ENCODE data around the gene TIMM22.
"Not testable (repeated sequence)": the region's sequence is repeated elsewhere in the genome, so short reads cannot be mapped to it uniquely, and the experiment has no call there.

The TIMM22 gene

DNA sequence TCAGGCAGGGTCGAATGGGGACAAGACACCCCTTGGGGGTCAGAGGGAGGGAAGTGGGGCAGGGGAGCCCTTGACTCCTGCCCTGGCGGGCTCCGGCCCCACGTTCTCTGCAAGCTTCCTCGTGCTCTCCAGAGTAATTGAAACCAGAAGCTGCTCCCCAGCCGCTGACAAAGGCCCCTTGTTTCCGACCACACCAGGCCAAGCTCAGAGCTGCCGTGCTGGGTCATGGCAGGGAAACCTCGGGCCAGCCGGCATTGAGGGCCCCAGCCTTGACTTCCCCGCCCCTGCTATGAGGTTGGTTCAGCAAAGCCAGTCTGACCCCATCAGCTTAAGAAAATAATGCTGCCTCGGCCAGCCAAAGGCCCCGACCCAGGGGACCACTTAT is 43.3 kb downstream of the TIMM22 start:
- no peak for DNase-seq

DNA sequence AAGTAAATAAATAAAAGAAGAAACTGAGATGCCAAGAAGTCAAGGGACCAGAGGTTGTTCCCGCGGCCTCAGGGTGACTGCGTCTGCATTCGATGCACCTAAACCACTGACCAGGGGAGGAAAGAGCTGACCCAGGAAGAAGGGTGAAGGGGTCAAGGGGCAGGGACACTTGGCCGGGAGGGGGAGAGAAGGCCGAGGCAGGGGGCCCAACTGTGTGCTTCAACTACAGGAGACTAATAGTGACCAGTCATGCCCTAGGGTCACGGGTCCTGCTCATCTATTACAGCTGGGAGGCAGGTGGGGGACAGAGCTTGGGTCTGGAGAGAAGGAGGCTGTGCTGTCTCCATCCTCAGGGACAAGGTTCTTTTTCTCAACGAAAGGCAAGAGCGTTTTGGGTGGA is 44.8 kb downstream of the TIMM22 start:
- no peak for DNase-seq

DNA sequence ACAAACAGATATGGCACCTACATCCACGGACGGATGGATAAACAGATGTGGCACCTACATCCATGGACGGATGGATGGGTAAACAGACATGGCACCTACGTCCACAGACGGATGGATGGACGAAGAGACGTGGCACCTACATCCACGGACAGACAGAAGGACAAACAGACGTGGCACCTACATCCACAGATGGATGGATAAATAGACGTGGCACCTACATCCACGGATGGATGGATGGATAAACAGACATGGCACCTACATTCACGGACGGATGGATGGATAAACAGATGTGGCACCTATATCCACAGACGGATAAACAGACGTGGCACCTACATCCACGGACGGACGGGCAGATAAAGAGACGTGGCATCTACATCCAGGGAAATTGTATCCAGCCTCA is 45.6 kb downstream of the TIMM22 start:
- no peak for DNase-seq

DNA sequence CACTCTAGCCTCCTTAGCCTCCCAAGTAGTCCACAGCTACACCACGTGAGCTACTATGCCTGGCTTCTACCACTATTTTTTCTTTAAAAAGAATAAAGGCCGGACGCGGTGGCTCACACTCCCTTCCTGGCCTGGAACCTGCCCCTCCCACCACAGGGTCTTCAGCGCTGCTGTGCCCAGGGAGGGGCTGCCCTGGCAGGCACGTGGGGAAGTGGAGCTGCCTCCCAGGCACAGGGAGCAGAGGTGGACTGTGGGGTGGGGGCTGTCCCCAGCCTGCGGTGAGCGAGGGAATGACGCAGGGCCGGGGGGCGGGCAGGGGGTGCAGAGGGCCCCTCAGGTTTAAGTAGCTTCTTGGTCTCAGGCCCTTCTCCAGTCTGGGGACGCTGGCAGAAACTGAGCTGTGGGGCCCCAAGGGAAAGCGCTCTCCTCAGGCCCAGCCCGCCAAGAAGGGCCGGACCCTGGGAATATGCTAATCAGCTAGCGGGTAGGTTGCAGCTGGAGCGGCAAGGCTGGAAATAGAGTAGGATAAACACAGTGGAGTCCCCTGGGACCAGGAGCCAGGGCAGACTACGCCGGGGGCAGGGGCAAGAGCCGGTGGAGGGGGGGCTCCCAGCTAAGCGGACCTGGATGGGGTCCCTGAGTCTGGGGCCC is 46.8 kb downstream of the TIMM22 start:
- DNase-seq: no peak

DNA sequence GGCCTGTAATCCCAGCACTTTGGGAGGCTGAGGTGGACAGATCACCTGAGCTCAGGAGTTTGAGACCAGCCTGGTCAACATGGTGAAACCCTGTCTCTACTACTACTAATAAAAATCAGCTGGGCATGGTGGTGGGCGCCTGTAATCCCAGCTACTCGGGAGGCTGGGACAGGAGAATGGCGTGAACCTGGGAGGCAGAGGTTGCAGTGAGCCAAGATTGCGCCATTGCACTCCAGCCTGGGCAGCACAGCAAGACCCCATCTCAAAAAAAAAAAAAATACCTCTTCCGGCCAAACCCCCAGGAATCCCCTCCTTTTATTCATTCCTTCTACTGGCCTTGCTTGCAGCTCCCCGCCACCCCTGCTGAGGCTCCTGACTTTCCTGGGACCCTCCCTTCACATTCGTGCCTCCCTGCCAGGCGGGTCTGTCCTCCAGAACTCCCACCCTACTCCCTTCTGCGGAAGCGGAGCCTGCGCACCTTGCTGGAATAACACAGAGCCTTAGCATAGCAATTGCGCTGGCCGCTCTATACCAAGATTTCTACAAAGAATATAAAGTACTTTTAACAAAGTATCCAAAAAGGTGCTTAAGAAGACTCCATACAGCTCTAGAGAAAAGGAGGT is 47.6 kb downstream of the TIMM22 start:
- DNase-seq: not testable (repeated sequence)

DNA sequence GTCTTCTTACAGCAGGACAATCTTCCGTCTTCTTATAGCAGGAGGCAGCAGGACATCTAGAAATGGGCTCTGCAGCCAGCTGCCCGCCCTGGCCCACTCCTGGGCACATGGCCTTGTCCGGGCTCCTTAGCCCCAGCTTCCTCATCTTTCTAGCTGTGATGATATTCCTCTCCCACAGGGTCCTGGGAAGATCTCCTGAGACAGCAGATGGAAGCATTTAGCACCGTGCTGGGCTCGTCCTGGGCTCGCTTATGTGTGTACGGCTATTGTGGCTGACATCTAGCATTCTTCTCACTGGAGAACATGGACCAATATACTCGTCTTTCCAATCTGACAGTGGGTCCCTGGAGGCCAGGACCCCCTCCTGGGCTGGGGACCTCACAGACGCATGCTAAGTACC is 48.5 kb downstream of the TIMM22 start:
- DNase-seq: no peak

DNA sequence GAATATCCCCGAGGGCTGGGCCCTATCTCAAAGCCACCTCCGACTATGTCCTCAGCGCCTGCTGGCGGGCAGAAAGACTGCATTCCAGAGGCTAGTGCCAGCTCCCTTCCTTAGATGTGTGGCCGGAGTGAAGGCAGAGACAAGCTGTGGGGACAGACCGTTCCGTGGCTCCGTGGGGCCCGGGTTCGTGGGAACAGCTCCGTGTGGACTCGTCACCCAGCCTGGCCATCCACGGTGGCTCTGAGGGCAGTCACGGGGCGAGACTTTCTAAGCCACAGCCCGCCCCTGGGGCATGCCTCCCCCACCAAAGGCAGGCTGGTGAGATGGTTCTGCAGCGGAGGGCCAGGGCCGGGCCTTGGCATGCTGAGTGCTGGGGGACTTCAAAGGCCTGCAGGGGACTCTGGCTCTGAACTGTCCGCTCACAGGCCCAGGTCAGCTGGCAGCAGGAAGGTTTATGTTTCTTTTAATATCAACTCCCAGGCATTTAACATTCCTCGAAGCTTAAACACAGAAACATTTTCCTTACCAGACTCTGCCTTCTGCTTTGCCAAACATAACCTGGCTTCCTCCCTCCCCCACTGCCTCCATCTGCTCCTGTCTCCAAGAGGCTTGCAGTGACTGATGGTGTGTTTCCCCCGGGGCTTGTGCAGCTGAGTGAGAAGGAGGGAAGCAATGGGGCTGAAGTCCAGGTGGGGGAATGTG is 50.4 kb downstream of the TIMM22 start:
- DNase-seq: no peak

DNA sequence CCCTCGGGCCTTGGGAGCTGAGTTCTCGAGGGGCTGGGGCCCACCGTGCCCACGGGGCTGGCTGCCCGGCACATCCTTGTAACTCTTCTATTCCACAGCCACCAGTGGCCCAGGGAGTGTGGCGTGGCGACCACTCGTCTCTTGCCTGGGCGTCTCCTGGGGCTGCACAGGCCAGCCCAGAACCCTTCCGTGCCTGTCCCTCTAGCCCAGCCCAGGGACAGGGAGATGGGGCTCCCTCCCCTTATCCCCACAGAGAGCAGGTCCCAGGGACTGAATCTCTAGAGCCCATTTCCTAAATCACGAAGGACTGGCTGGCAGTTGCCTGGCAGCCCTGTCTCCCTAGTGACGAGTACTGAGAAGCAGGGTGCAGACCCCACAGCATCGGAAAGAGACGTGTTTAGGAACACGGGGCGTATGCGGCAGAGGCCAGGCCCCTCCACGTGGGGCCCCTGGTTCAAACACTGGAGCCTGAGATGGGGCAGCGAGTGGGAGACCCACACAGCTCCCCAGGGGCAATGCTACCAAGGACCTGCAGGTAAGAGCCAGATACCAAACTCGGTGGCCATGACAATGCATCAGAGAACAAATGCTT is 51.0 kb downstream of the TIMM22 start:
- no peak for DNase-seq

DNA sequence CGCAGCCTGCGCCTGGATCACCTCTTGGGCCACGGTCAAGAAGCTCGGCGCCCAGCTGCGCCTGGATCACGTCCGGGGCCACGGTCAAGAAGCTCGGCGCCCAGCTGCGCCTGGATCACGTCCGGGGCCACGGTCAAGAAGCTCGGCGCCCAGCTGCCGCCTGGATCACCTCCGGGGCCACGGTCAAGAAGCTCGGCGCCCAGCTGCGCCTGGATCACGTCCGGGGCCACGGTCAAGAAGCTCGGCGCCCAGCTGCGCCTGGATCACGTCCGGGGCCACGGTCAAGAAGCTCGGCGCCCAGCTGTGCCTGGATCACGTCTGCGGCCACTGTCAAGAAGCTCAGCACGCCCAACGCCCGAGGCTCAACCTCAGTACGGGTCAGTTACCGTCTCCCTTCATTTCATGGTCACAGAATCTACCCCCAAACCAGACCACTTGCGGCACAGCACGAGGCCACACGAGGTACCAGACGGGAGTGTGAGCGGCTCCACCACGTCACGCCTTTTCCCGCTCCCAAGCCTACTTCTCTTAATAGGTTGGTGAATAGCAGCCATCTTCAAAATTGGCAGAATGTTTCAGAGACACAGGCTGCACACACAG is 51.7 kb downstream of the TIMM22 start:
- DNase-seq: not testable (repeated sequence)

DNA sequence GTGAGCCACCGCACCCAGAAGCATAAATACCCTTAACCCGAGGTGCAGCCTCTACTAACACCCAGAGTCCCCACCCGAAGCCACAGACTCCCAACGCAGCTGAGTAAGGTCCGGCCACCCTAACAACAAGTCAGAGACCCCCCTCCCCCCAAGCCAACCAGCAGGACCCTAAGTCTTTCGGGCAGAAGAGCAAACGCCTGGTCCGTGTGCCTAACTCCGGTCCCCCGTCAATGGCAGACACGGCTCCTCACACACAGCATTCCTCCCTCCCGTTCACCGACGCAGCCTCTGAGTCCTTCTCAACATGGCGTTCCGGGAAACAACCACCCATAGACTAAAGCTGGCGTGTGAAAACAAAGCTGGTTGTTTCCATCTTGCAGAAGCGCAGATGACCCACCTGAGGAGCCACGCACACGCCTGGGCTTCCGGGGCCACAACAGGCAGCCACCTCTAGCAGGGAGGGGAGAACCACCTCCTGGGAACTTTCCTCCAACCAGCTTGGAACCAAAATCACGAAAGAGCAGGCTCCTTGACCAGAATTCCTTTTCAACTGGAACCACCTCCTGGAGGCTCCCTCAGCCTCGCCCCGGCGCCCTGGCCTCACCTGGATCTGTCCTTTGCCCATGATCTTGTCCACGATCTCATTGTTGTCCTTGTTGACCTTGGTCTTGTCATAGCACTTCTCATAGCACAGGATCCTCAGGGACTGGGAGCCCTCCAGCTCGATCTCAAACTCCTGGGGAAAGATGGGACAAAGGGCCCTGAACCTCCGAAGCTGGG is 52.7 kb downstream of the TIMM22 start:
- no peak for DNase-seq

DNA sequence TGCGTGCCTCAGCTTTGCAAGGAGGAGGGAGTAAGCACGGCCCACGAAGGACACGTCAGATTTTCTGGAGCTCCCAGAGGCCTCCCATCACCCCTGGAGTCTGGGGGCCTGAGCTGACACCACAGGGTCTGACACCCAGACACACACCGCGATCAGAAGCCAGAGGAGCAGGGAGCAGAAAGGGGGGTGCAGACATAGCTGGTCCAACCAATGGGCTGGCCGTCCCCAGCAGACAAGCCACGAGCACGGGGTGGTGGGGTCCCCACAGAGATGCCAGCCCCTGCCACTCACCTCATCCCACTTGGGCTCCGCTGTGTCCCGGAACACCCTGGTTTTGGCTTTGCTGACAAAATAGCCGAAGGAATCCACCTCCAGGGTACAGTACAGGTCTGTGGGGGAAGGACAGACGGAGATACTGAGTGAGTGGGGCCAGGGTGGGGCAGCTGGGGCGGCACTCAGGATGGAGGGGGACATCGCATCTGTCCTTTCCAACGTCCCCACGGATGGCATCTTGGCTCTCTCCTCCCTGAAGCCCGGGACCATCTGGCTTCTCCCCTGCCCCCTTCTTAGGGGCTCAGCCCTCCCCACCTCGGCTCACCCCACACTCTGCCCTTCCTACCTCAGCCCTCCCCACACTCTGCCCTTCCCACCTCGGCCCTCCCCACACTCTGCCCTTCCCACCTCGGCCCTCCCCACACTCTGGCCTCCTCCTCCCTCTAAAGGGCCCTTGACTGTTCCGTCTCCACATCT is 53.5 kb downstream of the TIMM22 start:
- DNase-seq: no peak

DNA sequence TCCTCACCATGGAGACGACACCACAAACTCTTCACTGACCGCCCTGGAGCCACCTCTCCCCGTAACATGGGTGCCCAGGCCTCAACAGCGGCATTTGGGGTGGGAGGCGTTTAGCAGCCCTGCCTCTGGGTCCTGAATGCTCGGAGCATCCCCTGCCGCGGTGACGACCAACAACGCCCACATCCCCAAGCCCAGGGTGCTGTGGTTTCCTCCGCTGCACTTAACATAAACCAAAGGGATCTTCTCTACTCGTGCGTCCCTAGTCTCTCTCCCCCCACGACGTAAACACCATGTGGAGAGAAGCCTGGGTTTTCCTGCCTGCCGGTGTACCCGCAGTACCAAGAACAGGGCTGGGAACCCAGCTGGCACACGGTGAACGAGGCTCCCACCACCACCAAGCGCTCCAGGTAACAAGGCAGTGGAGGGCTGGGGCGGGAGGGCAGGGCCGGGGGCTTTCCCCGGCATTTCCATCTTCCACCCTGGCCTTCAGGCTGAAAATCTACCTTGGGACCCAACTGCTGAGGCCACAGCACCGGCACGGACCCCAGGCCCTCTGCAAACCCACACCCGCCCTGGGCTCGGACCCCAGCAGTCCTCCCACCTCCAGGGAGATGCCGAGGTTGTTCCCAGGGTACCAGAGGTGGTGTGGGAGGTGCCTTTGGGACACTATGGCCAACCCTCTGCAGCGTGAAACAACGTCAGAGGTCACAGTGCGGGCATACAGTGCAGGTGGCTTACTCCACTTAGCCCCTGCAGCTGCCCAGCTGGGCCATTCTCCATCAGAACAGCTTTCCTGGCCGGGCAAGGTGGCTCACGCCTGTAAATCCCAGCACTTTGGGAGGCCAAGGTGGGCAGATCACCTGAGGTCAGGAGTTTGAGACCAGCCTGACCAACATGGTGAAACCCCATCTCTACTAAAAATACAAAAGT is 54.3 kb downstream of the TIMM22 start:
- no peak for DNase-seq

All from CD4-positive, alpha-beta T cell treated with Interleukin-6 for 4 hours (primary cell).